Chondrocyte (in vitro differentiated cells): ENCODE data around the gene MUC20. TPM values are rescaled to one million over a fixed set of nuclear protein-coding genes. Genes with fewer than 3 reads are reported as not detected.

Experiments
- DNase-seq: peaks from one replicate; pipeline ENCODE4 v3.0.0; 2021; ENCODE audit warnings: mixed read lengths, low spot score
- H3K27ac Mint-ChIP-seq: one replicate; pipeline ENCODE4 v1.8.0; 2021; ENCODE audit warnings: mild to moderate bottlenecking, moderate library complexity, mixed read lengths; ENCODE audit not compliant: unreplicated experiment
- H3K27me3 Mint-ChIP-seq: 2 replicates; pipeline ENCODE4 v1.8.0; 2021; ENCODE audit warnings: low read depth, mixed read lengths
- H3K36me3 Mint-ChIP-seq: 2 replicates; pipeline ENCODE4 v1.8.0; 2021; ENCODE audit warnings: low read depth, mixed read lengths
- H3K4me1 Mint-ChIP-seq: 2 replicates; pipeline ENCODE4 v1.8.0; 2021; ENCODE audit warnings: low read depth, mild to moderate bottlenecking, mixed read lengths
- H3K4me3 Mint-ChIP-seq: one replicate; pipeline ENCODE4 v1.8.0; 2021; ENCODE audit warnings: mild to moderate bottlenecking, moderate library complexity, mixed read lengths; ENCODE audit not compliant: unreplicated experiment
- H3K9me3 Mint-ChIP-seq: 2 replicates; pipeline ENCODE4 v1.8.0; 2021; ENCODE audit warnings: low read depth, mixed read lengths
- CTCF ChIP-seq: fragments of 200-600 bp; sonication (generic); IDR thresholded peaks from 2 replicates; pipeline ENCODE4 v1.5.0; 2021; ENCODE audit warnings: antibody characterized with exemption, mild to moderate bottlenecking, moderate library complexity
- total RNA-seq: library from RNA; stranded (reverse); gene quantifications from 3 replicates; pipeline ENCODE4 v1.2.1, GENCODE V29; 2021

Gene MUC20
- total RNA-seq, 1 donor from 2014 or later: 3.0 TPM

- H3K27ac Mint-ChIP-seq: no peak overlapping the region
- DNase-seq: no peak
- H3K4me1 Mint-ChIP-seq: no peaks in the 10 kb centered on the region
- peaks cover 33% of the 10 kb centered on the region for H3K27me3 Mint-ChIP-seq
- H3K36me3 Mint-ChIP-seq: no peaks in the 10 kb centered on the region
- no peaks in the 10 kb centered on the region for H3K9me3 Mint-ChIP-seq
- no peak overlapping the region for H3K4me3 Mint-ChIP-seq
- no peak for TF ChIP-seq CTCF
Measured at GRCh38 chr3:195758721-195759353, 38.1 kb downstream of the MUC20 start.

GRCh38 chr3:195760345-195761122, 39.8 kb downstream of the MUC20 start:
- H3K27me3 Mint-ChIP-seq: peaks cover 35% of the 10 kb centered on the region
- H3K27ac Mint-ChIP-seq: no peak overlapping the region
- no peaks in the 10 kb centered on the region for H3K4me1 Mint-ChIP-seq
- no peaks in the 10 kb centered on the region for H3K36me3 Mint-ChIP-seq
- DNase-seq: no peak
- H3K9me3 Mint-ChIP-seq: no peaks in the 10 kb centered on the region
- no peak overlapping the region for H3K4me3 Mint-ChIP-seq
- TF ChIP-seq CTCF: no peak

GRCh38 chr3:195761123-195761566, 40.4 kb downstream of the MUC20 start:
- Mint-ChIP-seq H3K4me1 (no peaks in the 10 kb centered on the region), H3K4me3 (no peak overlapping the region), H3K27ac (no peak overlapping the region), H3K36me3 (no peaks in the 10 kb centered on the region), H3K9me3 (no peaks in the 10 kb centered on the region), H3K27me3 (peaks cover 35% of the 10 kb centered on the region)
- DNase-seq: no peak
- TF ChIP-seq CTCF: no peak

- no peak for DNase-seq
- H3K27me3 Mint-ChIP-seq: peaks cover 32% of the 10 kb centered on the region
- TF ChIP-seq CTCF: no peak
- no peak overlapping the region for H3K27ac Mint-ChIP-seq
- H3K4me3 Mint-ChIP-seq: no peak overlapping the region
- H3K36me3 Mint-ChIP-seq: no peaks in the 10 kb centered on the region
- H3K4me1 Mint-ChIP-seq: no peaks in the 10 kb centered on the region
- no peaks in the 10 kb centered on the region for H3K9me3 Mint-ChIP-seq
Measured at GRCh38 chr3:195761567-195762248, 40.9 kb downstream of the MUC20 start.

GRCh38 chr3:195762249-195762585, 41.4 kb downstream of the MUC20 start:
- no peak for TF ChIP-seq CTCF
- H3K4me3 Mint-ChIP-seq: no peak overlapping the region
- H3K4me1 Mint-ChIP-seq: no peaks in the 10 kb centered on the region
- H3K9me3 Mint-ChIP-seq: no peaks in the 10 kb centered on the region
- H3K27me3 Mint-ChIP-seq: peaks cover 27% of the 10 kb centered on the region
- no peak overlapping the region for H3K27ac Mint-ChIP-seq
- H3K36me3 Mint-ChIP-seq: no peaks in the 10 kb centered on the region
- no peak for DNase-seq
